ENCODE data around the gene WDR18.

Gene WDR18

GRCh38 chr19:1032264-1032867 lies 48.2 kb downstream of the WDR18 start:
- no peak for DNase-seq (ENCODE audit: low read depth in 2 of 2)
- H3K4me3 ChIP-seq (replicated peaks in 1 of 2; ENCODE audit: low read depth in 2 of 2, low read length in 2 of 2) = no peak overlapping the region
- no peak for TF ChIP-seq CTCF (IDR thresholded peaks at IDR 0.05; ENCODE audit: low read depth, low read length)

DNA sequence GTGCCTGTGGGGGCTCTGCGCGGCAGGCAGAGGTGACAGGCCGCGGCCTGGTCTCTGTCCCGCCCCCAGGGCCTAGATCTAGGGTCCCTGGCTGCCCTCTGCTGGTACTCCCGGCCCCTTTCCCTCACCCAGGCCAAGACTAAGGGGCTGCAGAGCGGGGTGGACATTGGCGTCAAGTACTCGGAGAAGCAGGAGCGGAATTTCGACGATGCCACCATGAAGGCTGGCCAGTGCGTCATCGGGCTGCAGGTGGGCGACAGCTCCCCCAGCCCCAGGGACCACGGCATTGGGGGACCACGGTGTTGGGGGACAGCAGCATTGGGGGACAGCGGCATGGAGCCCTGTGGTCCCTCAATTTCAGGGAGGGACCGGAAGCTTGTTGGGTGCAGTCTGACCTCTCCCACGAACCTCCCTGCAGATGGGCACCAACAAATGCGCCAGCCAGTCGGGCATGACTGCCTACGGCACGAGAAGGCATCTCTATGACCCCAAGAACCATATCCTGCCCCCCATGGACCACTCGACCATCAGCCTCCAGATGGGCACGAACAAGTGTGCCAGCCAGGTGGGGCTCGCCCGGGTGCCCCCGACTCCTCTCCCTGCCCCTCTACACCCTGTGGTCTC lies 52.0 kb downstream of the WDR18 start:
- no peak overlapping the region for H3K4me3 ChIP-seq (replicated peaks in 1 of 2; ENCODE audit: low read depth in 2 of 2, low read length in 2 of 2)
- DNase-seq (ENCODE audit: low read depth in 2 of 2) = no peak
- peak; percentile 13 for TF ChIP-seq CTCF (IDR thresholded peaks at IDR 0.05; ENCODE audit: low read depth, low read length)

DNA sequence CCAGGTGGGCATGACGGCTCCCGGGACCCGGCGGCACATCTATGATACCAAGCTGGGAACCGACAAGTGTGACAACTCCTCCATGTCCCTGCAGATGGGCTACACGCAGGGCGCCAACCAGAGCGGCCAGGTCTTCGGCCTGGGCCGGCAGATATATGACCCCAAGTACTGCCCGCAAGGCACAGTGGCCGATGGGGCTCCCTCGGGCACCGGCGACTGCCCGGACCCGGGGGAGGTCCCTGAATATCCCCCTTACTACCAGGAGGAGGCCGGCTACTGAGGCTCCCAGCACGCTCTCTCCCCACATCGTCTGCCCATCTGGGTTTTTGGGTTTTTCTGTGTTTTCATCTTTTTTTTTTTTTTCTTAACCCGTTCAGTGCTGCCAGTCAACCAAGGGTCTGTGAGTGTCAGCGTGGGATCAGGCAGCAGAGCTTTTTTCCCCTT lies 53.5 kb downstream of the WDR18 start:
- no peak for DNase-seq (ENCODE audit: low read depth in 2 of 2)

DNA sequence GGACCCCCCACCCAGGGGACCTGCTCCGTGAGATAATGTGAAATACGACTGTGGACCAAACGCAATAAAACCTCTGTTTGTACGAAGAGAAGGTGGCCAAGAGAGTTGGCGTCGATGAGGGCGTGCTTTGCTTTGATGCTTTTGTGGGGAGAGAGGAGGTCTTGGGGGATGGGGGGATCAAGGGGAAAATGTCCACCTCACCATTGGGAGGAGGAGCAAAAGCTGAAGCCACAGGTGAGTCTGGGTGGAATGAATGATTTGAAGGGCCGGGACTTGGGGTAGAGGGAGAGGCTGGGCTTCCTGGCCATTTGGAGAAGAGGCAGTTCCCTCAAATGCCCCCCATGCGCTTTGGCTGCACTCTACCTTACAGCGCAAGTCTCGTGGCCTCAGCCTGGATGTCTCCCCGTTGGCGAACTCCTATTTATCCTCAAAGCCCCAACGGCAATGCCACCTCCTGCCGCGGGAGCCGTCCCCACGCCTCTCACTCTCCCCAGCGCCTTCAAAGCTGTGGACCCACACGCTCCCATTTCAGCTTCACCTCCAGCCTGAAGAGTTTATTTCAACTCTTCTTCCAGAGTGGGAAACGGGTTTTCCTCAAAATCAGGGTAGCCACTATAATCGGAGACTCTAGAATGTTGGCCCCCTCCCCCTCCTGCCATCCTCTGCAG lies 55.0 kb downstream of the WDR18 start:
- TF ChIP-seq CTCF (IDR thresholded peaks at IDR 0.05; ENCODE audit: low read depth, low read length) = no peak
- H3K4me3 ChIP-seq (replicated peaks in 1 of 2; ENCODE audit: low read depth in 2 of 2, low read length in 2 of 2) = no peak overlapping the region
- DNase-seq (ENCODE audit: low read depth in 2 of 2) = no peak

More for the DNA sequence above, 53.5 kb downstream of the WDR18 start:
- no peak for TF ChIP-seq CTCF (IDR thresholded peaks at IDR 0.05; ENCODE audit: low read depth, low read length)
- no peak overlapping the region for H3K4me3 ChIP-seq (replicated peaks in 1 of 2; ENCODE audit: low read depth in 2 of 2, low read length in 2 of 2)

- TF ChIP-seq CTCF (IDR thresholded peaks at IDR 0.05; ENCODE audit: low read depth, low read length) = no peak
- peak; percentile 97 to 99 for DNase-seq (ENCODE audit: low read depth in 2 of 2)
- H3K4me3 ChIP-seq (replicated peaks in 1 of 2; ENCODE audit: low read depth in 2 of 2, low read length in 2 of 2) = peak within 1 kb of the TSS; percentile 53 to 65
Measured at GRCh38 chr19:1039646-1040475, 55.7 kb downstream of the WDR18 start, which contains the start of gene ABCA7. TSS of gene ABCA7 (plus strand) at chr19:1040107. CDS start at chr19:1041362, 1,255 bp downstream.

GRCh38 chr19:1040476-1041271 lies 56.5 kb downstream of the WDR18 start:
- H3K4me3 ChIP-seq (replicated peaks in 1 of 2; ENCODE audit: low read depth in 2 of 2, low read length in 2 of 2) = peak overlapping the region; percentile 53 to 65
- DNase-seq (ENCODE audit: low read depth in 2 of 2) = peak; percentile 95
- TF ChIP-seq CTCF (IDR thresholded peaks at IDR 0.05; ENCODE audit: low read depth, low read length) = no peak

Data from cardiac fibroblast (primary cell).